Vagina (tissue), 2 donors: ENCODE results near the gene FBXO36. TPM values are rescaled to one million over a fixed set of nuclear protein-coding genes. Genes with fewer than 3 reads are reported as not detected.

ENCODE experiments used
- DNase-seq, 2 donors: peaks; one replicate each; pipeline ENCODE4 v3.0.0-alpha.2; 2017; ENCODE audit errors: extremely low spot score in 2 of 2
- H3K27ac ChIP-seq: fragments of 200-600 bp; sonication (generic); one replicate; pipeline ENCODE4 v1.5.1; 2019
- H3K27me3 ChIP-seq: fragments of 200-600 bp; sonication (generic); one replicate; pipeline ENCODE4 v1.5.1; 2019
- H3K36me3 ChIP-seq, 2 donors: fragments of 200-600 bp; sonication (generic); one replicate each; pipeline ENCODE4 v1.5.1; 2017 to 2019
- H3K4me1 ChIP-seq: fragments of 200-600 bp; sonication (generic); one replicate; pipeline ENCODE4 v1.5.1; 2019
- H3K4me3 ChIP-seq, 2 donors: fragments of 200-600 bp; sonication (generic); 1 replicate in 1 of 2; 2 replicates in 1 of 2; pipeline ENCODE4 v1.5.1; 2016 to 2019
- H3K9me3 ChIP-seq: fragments of 200-600 bp; sonication (generic); one replicate; pipeline ENCODE4 v1.5.1; 2019
- CTCF ChIP-seq, 3 experiments: fragments of 450-650 bp in 2 of 3; fragments of 200-600 bp in 1 of 3; sonication (generic) in 1 of 3; IDR thresholded peaks; one replicate each; pipeline ENCODE4 v1.5.1; 2017 to 2019; ENCODE audit warnings: antibody characterized with exemption in 3 of 3, mild to moderate bottlenecking in 2 of 3, moderate library complexity in 2 of 3
- POLR2A ChIP-seq, 2 donors: fragments of 450-650 bp; IDR thresholded peaks; one replicate each; pipeline ENCODE4 v1.6.1; 2017; ENCODE audit warnings: antibody characterized with exemption in 2 of 2, mild to moderate bottlenecking in 2 of 2, moderate library complexity in 2 of 2
- POLR2AphosphoS5 ChIP-seq, 2 donors: sonication (generic); formaldehyde crosslinking; IDR thresholded peaks; one replicate each; pipeline ENCODE4 v1.9.0; 2017; ENCODE audit warnings: antibody characterized with exemption in 2 of 2, mild to moderate bottlenecking in 2 of 2, low read depth in 1 of 2; ENCODE audit not compliant: insufficient read depth in 1 of 2
- intact Hi-C: fragments of 100-400 bp; cut with DNase I; formaldehyde crosslinking; loops from one replicate; pipeline ENCODE4 v1.15.1; 2023
- small RNA-seq: library from RNA; depleted of rRNA; stranded (forward); fragments of <200 nt; gene quantifications from one replicate; pipeline ENCODE3, GENCODE V24; 2016
- total RNA-seq: library from RNA; depleted of rRNA; stranded (reverse); fragments of >200 nt; gene quantifications from one replicate; pipeline ENCODE4 v1.2.3, GENCODE V29; 2016

Gene FBXO36
- total RNA-seq, 1 donor from 2014 or later: 1.7 TPM

GRCh38 chr2:230050136-230050535 is 127.8 kb downstream of the FBXO36 start:
- H3K4me3 ChIP-seq: no peak overlapping the region
- peaks cover 0 to 6% of the 10 kb centered on the region in 2 donors for H3K36me3 ChIP-seq
- peaks cover 25% of the 10 kb centered on the region for H3K4me1 ChIP-seq
- TF ChIP-seq POLR2A (IDR thresholded peaks at IDR 0.05): no peak
- no peak for TF ChIP-seq CTCF (IDR thresholded peaks at IDR 0.05)
- no peak for TF ChIP-seq POLR2AphosphoS5 (IDR thresholded peaks at IDR 0.05; ENCODE audit: insufficient read depth in 1 of 2, low read depth in 1 of 2)
- H3K9me3 ChIP-seq: no peaks in the 10 kb centered on the region
- H3K27me3 ChIP-seq: no peaks in the 10 kb centered on the region
- H3K27ac ChIP-seq: no peak overlapping the region
- DNase-seq: no peak
- intact Hi-C loops: no loop called here

- no peak overlapping the region for H3K27ac ChIP-seq
- H3K4me1 ChIP-seq: peaks cover 25% of the 10 kb centered on the region
- TF ChIP-seq POLR2A (IDR thresholded peaks at IDR 0.05): no peak
- no peak for TF ChIP-seq POLR2AphosphoS5 (IDR thresholded peaks at IDR 0.05; ENCODE audit: insufficient read depth in 1 of 2, low read depth in 1 of 2)
- TF ChIP-seq CTCF (IDR thresholded peaks at IDR 0.05): no peak
- H3K9me3 ChIP-seq: no peaks in the 10 kb centered on the region
- H3K4me3 ChIP-seq: no peak overlapping the region
- intact Hi-C loops: no loop called here
- H3K36me3 ChIP-seq: no peaks in the 10 kb centered on the region
- no peaks in the 10 kb centered on the region for H3K27me3 ChIP-seq
- DNase-seq: no peak
Measured at GRCh38 chr2:230052299-230052698, 130.0 kb downstream of the FBXO36 start.

GRCh38 chr2:230053753-230054478 is 131.6 kb downstream of the FBXO36 start:
- intact Hi-C loops: no loop called here
- peaks cover 25% of the 10 kb centered on the region for H3K4me1 ChIP-seq
- no peaks in the 10 kb centered on the region for H3K36me3 ChIP-seq
- TF ChIP-seq CTCF (IDR thresholded peaks at IDR 0.05) (no peak), POLR2AphosphoS5 (IDR thresholded peaks at IDR 0.05; ENCODE audit: insufficient read depth in 1 of 2, low read depth in 1 of 2) (no peak), POLR2A (IDR thresholded peaks at IDR 0.05) (no peak)
- no peak for DNase-seq
- H3K27me3 ChIP-seq: no peaks in the 10 kb centered on the region
- H3K4me3 ChIP-seq: no peak overlapping the region
- H3K27ac ChIP-seq: no peak overlapping the region
- no peaks in the 10 kb centered on the region for H3K9me3 ChIP-seq

GRCh38 chr2:230060672-230061293 is 138.5 kb downstream of the FBXO36 start:
- no peak overlapping the region for H3K4me3 ChIP-seq
- intact Hi-C loops: no loop called here
- no peaks in the 10 kb centered on the region for H3K4me1 ChIP-seq
- H3K36me3 ChIP-seq: no peaks in the 10 kb centered on the region
- DNase-seq: no peak
- TF ChIP-seq CTCF (IDR thresholded peaks at IDR 0.05) (no peak), POLR2AphosphoS5 (IDR thresholded peaks at IDR 0.05; ENCODE audit: insufficient read depth in 1 of 2, low read depth in 1 of 2) (no peak), POLR2A (IDR thresholded peaks at IDR 0.05) (no peak)
- H3K27me3 ChIP-seq: no peaks in the 10 kb centered on the region
- H3K27ac ChIP-seq: no peak overlapping the region
- H3K9me3 ChIP-seq: no peaks in the 10 kb centered on the region

Small RNAs within 50 kb of the gene (small RNA-seq; reads per million reads assigned to genes)
- not detected for gene RNU6-1027P
- not detected for gene RNU6-613P
- not detected for gene RNU6-964P
- gene RNY4P19: not detected

Other genes with a start within 250 kb of the FBXO36 start
- gene DNER, start 207.9 kb upstream of the FBXO36 start, total RNA-seq: 11.3 TPM
- 162 TPM for gene TRIP12, start 494 bp upstream of the FBXO36 start, total RNA-seq
- gene SLC16A14, start 146.4 kb downstream of the FBXO36 start, total RNA-seq: 9.8 TPM